Colon (tissue), 2 donors: ENCODE measurements around the gene KMT2E.

ENCODE experiments used
- FAIRE-seq: peaks from 2 replicates; lab custom pipeline; 2012; peaks lifted over from hg19 to GRCh38; lab: Jason Lieb, UNC
- donor health status: control.
- donor health status: control.

Gene KMT2E

DNA sequence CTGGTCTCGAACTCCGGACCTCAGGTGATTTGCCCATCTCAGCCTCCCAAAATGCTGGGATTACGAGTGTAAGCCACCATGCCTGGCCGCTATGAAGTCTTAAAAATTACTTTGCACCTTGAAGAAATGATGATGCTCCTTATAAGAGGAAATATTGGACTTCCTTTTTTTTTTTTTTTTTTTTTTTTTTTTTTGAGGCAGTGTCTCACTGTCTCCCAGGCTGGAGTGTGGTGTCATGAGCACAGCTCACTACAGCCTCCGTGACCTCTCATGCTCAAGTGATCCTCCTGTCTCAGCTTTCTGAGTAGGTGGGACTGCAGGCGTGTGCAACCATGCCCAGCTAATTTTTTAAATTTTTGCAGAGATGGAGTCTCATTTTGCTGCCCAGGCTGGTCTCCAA lies 65.3 kb downstream of the KMT2E start:
- no peak for FAIRE-seq

DNA sequence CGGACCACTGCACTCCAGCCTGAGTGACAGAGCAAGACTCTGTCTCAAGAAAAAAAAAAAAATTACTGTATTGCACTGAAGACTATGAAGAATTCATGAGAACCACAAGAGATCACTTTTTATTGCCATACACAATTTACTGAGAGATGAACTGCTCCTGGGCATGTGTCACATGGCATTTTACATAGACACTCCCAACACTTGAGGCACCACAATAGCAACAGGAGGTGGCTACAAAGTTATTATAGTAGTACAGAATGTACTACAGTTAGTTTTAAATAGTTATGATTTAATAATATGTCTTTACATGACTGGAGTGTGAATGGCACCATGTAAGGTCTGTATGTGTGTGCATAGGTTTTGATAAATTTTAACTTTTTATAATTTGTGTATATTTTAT lies 70.6 kb downstream of the KMT2E start:
- FAIRE-seq = no peak

DNA sequence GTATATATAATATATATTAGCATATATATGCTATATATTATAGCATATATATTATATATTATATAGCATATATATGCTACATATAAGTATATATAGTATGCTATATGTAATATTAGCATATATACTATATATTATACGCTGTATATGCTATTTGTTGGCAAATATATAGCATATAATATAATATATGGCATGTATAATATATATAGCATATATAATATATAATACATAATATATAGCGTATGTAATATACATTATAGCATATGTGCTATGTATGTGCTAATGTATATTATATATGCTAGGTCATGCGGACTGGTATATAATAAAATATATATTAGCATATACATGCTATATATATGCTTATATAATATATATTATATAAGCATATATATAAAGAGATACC lies 72.8 kb downstream of the KMT2E start:
- peak; percentile 92 for FAIRE-seq

DNA sequence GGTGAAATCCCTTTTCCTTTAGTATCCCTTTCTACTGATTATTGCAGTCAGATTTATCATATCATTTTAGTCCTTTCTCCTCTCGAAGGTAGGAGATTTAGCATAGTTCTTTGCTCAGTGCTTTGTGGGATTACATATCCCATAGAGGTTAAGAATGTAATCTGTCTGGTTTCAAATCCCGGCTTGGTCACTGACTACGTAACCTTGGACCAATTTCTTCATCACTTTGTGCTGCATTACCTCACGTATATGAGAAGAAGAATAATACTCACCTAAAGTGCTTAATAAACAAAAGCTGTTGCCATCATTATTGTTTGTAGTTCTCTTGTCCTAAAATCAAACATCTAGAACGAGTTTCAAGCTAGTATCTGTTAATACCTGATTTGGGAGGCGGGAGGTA lies 74.0 kb downstream of the KMT2E start:
- FAIRE-seq = no peak

DNA sequence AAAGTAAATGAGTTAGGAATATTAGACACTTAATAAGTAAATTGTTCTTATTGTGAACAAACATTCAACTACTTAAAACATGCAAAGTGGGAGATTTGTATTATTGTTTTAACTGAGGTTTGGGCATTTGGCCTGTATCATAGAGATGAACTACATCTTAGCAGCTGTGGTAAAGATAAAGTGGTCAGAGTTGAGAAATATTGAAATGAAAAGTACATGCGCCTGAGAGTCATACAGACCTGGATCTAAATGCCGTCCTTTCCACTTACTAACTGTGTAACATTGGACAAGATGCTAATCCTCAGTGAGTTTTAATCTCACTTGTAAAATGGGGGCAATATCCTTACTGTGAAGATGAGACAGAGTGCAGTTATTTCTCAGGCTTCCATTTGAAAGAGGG lies 74.5 kb downstream of the KMT2E start:
- no peak for FAIRE-seq

DNA sequence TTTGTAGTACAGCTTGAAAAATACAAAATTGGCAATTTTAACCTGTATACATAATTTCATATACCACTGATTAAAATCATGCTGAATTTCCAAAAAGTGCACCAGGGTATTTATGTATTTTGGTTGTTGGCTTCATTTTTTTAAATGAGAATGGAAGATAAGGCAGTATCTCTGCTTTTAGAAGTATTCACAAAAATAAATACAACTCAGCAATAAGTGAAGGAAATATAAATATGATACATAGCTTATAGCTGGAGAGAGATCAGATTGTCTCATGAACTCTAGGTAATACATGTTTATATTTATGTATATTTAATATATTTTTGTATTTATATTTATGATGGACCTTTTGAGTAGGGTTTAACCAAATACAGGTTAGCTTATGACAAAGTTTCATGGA lies 81.0 kb downstream of the KMT2E start:
- FAIRE-seq = no peak

DNA sequence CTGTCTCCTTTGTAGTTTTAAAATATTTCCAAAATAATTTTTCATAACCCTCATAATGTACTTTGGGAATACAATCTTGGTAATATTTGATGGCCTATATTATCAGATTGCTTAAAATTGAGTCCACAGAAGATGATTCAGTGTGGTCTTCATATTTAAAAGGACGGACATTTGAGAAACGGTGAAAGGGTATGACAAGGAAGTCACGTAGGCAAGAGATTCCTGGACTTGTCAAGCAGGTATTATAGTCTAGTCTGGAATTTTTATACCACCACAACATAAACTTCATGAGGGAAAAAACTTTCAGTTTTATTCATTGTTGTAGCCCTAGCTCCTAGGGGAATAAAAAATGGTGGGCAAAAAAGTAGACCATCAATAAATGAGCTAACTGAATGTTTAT lies 82.3 kb downstream of the KMT2E start:
- no peak for FAIRE-seq

DNA sequence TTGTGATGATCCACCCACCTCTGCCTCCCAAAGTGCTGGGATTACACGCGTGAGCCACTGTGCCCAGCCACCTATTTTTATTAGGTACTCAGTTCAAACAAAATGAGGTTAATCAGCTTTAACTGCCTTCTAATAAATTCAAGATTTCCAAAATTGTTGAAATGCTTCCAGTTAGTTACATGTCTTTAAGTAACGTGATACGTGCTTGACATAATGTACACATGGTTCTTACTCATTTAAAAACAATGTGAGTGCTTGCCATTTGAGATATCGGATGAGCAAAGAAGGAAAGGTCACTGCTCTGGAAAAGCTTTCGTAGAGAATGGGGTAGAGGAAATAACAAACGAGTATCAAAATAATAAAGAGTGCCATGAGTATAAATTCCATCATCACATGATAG lies 83.6 kb downstream of the KMT2E start:
- no peak for FAIRE-seq

DNA sequence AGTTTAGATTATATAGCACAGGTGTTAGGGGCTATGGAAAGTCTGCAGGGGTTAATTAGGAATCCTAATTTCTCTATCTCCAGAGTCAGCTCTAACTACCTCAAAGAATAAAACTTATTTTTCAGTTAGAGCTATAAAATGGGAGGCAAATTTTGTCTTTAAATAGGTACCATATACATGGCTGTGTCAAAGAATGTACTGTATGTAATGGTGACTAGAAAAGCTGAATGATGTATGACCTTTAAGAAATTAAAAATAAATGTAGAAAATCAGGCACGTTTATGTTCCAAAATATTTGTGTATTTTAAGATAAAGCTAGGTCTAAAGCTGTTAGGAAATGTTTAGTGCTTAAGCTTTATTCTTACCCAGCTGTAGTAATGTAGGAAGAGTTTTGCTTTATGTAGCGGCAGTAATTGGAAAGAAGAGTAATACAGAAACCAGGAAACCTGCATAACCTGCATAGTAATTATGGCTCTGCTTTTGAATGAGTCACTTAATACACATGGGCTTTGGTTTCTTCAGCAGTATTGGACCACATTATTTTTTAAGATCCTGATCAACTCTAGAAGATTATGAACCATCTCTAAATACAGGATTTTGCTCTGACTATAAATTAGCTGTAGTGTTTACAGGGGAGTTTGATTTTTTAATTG lies 85.0 kb downstream of the KMT2E start:
- FAIRE-seq = no peak

DNA sequence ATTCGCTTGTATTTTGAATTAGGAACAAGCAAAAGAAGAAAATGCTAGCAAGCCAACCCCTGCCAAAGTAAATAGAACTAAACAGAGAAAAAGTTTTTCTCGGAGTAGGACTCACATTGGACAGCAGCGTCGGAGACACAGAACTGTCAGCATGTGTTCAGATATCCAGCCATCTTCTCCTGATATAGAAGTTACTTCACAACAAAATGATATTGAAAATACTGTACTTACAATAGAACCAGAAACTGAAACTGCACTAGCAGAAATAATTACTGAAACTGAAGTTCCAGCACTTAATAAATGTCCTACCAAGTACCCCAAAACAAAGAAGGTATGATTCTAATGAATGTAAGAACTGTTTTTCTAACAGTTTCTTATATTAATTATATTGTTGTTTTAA lies 87.9 kb downstream of the KMT2E start:
- no peak for FAIRE-seq

DNA sequence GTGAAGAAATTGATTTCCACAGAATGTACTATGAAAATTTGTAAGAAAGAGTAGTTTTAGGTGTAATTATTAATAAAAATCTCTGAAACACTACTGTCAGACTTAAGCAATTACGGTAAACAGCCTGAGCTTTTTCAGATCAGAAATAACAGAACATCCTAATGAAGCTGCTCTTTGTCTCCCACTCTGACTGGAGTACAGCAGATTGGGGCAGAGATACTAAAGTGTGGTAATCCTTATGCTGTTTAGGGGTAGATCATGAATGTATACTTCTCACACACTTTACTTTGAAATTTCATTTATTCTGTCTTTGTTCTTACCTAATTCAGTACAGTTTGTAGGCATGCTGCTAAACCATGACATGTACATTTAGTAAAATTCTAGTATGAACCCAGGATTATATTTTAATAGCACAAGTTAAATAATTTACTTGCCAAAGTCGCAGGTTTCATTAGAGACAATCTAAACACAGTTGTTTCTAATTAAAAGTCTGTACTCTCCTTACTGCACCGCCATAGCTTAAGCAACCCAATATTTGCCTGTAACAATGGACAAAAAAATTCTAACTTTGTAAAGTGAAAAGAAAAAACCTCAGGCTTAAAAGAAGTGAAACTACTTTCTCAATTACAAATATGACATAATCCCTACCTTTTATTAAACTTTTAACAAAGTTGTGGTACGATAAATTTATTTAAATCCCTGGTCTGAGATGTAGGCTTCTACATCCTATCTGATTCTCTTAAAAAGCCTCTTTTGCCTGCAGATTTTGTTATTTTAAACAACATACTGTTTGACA lies 88.8 kb downstream of the KMT2E start:
- no peak for FAIRE-seq

DNA sequence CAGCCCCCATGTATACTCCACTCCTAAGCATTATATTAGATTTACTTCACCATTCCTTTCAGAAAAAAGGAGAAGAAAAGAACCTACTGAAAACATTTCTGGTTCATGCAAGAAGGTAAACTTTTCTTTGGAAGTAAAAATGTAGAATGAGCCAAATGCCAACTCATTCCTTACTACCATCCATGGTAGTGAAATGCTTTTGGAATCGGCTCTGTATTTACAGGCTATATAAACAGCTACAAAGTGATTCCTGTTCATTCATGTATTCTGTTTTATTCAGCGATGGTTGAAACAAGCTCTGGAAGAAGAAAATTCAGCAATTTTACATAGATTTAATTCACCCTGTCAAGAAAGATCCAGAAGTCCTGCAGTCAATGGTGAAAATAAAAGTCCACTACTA lies 91.6 kb downstream of the KMT2E start:
- no peak for FAIRE-seq

DNA sequence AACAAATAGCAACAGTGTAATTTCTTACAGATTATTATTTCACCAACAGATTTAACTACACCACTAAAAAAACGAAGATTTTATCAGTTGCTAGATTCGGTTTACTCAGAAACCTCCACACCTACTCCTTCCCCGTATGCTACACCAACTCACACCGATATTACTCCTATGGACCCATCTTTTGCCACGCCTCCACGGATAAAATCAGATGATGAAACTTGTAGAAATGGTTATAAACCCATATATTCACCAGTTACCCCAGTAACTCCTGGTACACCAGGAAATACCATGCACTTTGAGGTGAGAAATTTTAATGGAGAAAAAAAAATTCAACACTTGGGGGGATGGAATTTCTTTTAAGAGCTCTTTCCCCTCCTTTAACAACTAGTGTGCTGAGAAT lies 92.5 kb downstream of the KMT2E start:
- no peak for FAIRE-seq

DNA sequence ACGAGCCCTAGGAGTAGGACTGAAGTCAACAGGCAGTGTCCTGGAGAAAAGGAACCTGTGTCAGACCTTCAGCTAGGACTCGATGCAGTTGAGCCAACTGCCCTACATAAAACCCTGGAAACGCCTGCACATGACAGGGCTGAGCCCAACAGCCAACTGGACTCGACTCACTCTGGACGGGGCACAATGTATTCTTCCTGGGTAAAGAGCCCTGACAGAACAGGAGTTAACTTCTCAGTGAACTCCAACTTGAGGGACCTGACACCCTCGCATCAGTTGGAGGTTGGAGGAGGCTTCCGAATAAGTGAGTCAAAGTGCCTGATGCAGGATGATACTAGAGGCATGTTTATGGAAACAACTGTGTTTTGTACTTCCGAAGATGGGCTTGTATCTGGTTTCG lies 93.5 kb downstream of the KMT2E start:
- no peak for FAIRE-seq

DNA sequence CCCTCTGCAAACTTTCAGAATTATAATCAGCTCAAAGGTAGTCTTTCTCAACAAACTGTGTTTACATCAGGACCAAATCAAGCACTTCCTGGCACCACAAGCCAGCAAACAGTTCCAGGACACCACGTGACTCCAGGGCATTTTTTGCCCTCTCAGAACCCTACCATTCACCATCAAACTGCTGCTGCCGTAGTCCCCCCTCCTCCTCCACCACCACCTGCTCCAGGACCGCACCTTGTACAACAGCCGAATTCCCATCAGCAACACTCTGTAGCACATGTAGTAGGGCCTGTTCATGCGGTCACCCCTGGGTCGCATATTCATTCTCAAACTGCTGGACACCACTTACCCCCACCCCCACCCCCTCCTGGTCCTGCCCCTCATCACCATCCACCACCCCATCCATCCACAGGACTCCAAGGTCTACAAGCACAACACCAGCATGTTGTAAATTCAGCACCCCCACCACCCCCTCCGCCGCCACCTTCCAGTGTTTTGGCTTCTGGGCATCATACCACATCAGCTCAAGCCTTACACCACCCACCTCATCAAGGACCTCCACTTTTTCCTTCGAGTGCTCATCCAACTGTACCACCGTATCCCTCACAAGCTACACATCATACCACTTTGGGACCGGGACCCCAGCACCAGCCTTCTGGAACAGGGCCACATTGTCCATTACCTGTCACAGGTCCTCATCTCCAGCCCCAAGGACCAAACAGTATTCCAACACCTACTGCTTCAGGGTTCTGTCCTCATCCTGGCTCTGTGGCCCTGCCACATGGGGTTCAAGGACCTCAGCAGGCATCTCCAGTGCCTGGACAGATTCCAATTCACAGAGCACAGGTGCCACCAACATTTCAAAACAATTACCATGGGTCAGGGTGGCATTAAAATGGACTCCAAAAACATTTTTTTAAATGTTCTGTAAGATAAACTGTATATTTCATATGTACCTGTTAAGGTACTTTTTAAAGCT lies 98.7 kb downstream of the KMT2E start:
- FAIRE-seq = no peak

DNA sequence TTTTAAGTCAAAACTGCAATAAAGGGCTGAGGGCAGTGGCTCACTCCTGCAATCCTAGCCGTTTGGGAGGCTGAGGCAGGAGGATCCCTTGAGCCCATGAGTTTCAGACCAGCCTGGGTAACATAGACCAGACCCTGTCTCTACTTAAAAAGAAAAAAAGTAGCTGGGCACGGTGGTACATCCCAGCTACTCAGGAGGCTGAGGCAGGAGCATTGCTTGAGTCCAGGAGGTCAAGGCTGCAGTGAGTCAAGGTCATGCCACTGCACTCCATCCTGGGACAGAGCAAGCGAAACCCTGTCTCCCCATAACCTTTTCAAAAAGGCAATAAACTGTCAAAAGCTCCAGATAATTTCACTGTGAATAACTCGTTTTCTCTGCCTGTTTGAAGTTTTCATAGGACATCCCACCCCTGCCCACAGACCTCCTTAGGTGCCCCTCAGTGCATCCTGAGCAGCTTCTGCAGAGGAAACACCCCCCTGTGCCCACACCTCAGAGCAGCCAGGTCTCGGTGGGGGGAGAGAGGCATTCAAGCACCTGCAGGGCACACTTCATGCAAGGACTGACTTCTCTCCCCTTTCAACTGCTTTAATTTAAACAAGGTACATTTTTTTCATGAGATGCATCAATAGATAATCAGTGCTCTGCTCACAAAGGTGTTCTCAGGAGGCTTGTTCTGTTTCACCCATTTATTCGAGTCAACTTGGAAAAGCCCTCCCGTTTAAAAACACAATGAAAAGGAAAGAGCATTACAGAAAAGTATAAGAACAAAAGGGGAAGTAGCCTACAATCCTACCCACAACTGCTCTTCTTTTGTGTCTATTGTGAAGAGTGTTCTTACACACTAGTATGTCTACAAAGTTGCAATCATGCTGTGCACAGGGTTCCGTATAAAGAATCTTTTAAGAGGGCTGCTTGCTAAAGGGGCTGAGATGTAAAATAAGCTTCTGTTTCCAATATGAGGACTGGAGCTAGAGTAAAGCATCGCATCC lies 104.9 kb downstream of the KMT2E start:
- FAIRE-seq = no peak

DNA sequence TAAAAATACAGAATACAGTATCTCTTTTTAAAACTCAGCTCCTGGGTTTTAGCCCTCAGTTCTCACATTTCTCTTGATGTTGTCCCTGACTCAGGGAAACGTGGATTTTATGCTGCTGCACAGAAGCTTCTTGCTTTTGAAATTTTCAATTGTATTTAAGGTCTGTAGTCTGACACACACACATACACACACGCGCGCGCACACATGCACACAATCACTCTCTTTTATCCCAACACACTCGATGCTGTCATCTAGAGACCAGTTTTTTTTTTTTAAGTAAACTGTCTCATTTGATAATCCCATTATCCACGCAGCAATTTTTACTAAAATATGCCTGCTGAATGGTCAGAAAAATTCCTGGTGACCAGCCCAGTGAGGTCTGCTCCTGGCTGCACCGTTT lies 108.6 kb downstream of the KMT2E start:
- no peak for FAIRE-seq

DNA sequence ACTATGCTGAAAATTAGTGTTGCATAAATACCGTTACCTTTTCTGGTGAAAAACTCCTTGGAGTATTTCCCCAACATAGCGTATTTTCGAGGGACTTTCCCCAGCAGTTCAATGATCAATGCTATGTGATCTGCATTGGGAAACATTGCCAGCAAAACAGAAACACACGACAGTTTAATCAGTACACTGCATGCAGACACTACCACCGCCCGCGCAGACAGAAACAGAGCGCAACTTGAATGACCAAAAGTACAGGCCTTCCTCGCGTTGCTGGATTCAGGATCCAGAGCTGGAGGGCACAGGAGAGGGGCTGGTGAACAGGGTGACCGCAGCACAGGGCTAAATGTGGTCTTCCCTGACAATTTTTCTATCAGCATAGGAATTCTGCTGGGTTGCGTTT lies 111.7 kb downstream of the KMT2E start:
- FAIRE-seq = no peak

DNA sequence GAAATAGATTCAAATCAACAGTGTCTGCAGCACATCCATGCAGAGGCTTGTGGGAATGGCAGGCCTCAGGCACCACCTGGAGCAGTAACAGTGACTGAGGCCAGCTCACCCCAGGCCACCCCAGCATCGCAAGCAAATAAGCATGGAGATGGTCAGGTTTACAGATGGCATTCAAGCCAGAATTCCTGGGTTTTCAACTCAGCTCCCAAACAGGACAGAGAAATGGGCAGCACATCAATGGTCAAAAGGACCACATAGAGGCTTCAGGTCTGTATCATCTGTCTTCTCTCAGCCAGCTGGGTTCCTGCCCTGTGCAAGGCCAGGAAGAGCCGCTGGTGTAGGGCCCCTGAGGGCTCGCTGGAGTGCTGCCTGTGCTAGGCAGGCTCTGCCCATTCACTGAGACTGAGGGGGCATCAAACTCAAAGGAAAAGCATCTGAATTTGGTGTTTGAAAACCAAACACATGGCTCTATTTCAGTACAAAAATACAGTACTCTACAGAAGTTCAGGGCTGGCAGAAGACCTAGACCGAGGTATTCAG lies 112.5 kb downstream of the KMT2E start:
- no peak for FAIRE-seq

DNA sequence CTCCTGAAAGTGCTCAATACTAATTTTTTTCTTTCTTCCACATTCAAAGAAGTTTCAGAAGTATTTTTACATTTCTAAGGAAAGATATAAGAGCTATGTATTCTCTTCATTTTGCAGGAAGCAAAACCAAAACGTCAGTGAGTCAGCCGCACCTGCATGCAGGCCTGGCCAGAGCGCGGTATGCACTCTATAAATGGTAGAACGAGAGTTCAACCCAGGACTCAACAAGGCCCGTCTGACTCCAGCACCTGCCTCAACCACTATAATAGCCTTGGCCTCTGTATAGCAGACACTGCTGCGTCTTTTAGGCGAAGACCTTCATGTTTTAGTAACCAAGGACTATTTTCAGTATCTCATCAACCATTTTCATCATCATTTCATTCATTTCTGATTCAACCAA lies 113.2 kb downstream of the KMT2E start:
- FAIRE-seq = no peak

DNA sequence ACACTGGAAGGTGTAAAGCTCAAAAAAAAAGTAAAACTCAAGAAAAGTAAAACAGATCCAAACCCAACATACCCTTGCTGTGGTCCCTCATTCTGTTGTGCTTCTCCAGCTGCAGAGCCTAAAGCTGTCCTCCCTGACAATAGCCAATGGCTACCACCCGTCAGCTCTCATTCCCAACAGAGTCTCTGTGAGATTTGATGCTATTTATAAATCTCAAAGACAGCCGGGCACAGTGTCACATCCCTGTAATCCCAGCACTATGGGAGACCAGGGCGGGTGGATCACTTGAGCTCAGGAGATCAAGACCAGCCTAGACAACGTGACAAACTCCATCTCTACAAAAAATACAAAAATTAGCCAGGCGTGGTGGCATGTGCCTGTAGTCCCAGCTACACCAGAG lies 116.0 kb downstream of the KMT2E start:
- no peak for FAIRE-seq
